Osteoblast (primary cell): ENCODE results near the gene ESAM. TPM values are rescaled to one million over a fixed set of nuclear protein-coding genes. Genes with fewer than 3 reads are reported as not detected.

Experiments
- DNase-seq: peaks from one replicate; pipeline ENCODE4 v3.0.0; 2011; ENCODE audit warnings: low spot score, mixed read lengths; ENCODE audit not compliant: insufficient read length; ENCODE audit errors: missing footprints
- H2AFZ ChIP-seq: 2 replicates; pipeline ENCODE4 v1.6.0; 2011; ENCODE audit warnings: mild to moderate bottlenecking, low read length
- H3K27ac ChIP-seq: 2 replicates; pipeline ENCODE4 v1.5.1; 2011; ENCODE audit warnings: mild to moderate bottlenecking, low read depth, low read length, moderate library complexity
- H3K27me3 ChIP-seq: 2 replicates; pipeline ENCODE4 v1.6.0; 2012; ENCODE audit warnings: mild to moderate bottlenecking, control low read depth, inconsistent platforms, low read length, moderate library complexity; ENCODE audit not compliant: insufficient read depth
- H3K36me3 ChIP-seq: 2 replicates; pipeline ENCODE4 v1.5.1; 2011; ENCODE audit warnings: mild to moderate bottlenecking, low read length, control low read depth, moderate library complexity; ENCODE audit not compliant: insufficient read depth
- H3K4me1 ChIP-seq: 2 replicates; pipeline ENCODE4 v1.5.1; 2011; ENCODE audit warnings: mild to moderate bottlenecking, low read length, control low read depth, moderate library complexity; ENCODE audit not compliant: insufficient read depth
- H3K4me2 ChIP-seq: 2 replicates; pipeline ENCODE4 v1.6.0; 2011; ENCODE audit warnings: mild to moderate bottlenecking, low read length; ENCODE audit not compliant: insufficient read depth
- H3K4me3 ChIP-seq: fragments of 200-600 bp; sonication (generic); 3 replicates; pipeline ENCODE4 v1.5.1; 2012; ENCODE audit warnings: mild to moderate bottlenecking, low read length, inconsistent platforms; ENCODE audit not compliant: insufficient read depth
- H3K79me2 ChIP-seq: 2 replicates; pipeline ENCODE4 v1.6.0; 2012; ENCODE audit warnings: mild to moderate bottlenecking, low read length, control low read depth, inconsistent platforms; ENCODE audit not compliant: insufficient read depth
- H3K9me3 ChIP-seq: 2 replicates; pipeline ENCODE4 v1.5.1; 2011; ENCODE audit warnings: low read depth, low read length, control low read depth
- H4K20me1 ChIP-seq: 2 replicates; pipeline ENCODE4 v1.6.0; 2012; ENCODE audit warnings: mild to moderate bottlenecking, low read length, control low read depth; ENCODE audit not compliant: insufficient read depth
- total RNA-seq: library from RNA; depleted of rRNA; stranded (reverse); fragments of >200 nt; gene quantifications from 2 replicates; pipeline ENCODE4 v1.2.3, GENCODE V29; 2012
- TF ChIP-seq, protein P1 (sequence below): IDR thresholded peaks from 2 replicates; pipeline ENCODE4 v1.5.1; 2011; ENCODE audit warnings: mild to moderate bottlenecking, low read depth, low read length, moderate library complexity; ENCODE audit errors: extremely low read depth

Gene ESAM
- total RNA-seq, 1 donor, result under 0.01 TPM

DNA sequence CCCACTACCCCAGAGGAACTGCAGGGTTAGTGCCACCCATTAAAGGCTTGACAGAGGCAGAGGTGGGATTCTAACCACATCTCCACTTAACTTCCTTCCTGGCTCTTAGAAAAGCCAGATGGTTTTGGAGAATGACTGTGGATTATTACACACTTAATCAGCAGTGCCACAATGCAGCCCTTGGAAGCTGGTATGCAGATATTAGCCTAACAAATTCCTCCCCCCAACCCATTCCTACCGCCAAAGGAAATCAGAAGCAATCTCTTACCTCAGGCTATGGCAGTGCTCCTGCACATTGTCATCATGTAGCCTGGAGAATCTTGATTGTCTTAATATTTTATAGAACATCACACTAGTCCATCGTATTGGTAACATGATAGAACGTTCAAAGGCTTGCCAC, 45.5 kb downstream of the ESAM start:
- H2AFZ ChIP-seq, result no peak overlapping the region
- DNase-seq, result no peak
- H3K36me3 ChIP-seq, result no peaks in the 10 kb centered on the region
- TF ChIP-seq, protein P1, sequence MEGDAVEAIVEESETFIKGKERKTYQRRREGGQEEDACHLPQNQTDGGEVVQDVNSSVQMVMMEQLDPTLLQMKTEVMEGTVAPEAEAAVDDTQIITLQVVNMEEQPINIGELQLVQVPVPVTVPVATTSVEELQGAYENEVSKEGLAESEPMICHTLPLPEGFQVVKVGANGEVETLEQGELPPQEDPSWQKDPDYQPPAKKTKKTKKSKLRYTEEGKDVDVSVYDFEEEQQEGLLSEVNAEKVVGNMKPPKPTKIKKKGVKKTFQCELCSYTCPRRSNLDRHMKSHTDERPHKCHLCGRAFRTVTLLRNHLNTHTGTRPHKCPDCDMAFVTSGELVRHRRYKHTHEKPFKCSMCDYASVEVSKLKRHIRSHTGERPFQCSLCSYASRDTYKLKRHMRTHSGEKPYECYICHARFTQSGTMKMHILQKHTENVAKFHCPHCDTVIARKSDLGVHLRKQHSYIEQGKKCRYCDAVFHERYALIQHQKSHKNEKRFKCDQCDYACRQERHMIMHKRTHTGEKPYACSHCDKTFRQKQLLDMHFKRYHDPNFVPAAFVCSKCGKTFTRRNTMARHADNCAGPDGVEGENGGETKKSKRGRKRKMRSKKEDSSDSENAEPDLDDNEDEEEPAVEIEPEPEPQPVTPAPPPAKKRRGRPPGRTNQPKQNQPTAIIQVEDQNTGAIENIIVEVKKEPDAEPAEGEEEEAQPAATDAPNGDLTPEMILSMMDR, result no peak
- H3K4me3 ChIP-seq, result no peak overlapping the region
- no peaks in the 10 kb centered on the region for H3K79me2 ChIP-seq
- H3K4me2 ChIP-seq, result no peak overlapping the region
- H4K20me1 ChIP-seq, result no peaks in the 10 kb centered on the region
- H3K9me3 ChIP-seq, result no peaks in the 10 kb centered on the region
- no peak overlapping the region for H3K27ac ChIP-seq
- peaks cover 9% of the 10 kb centered on the region for H3K4me1 ChIP-seq
- peaks cover 56% of the 10 kb centered on the region for H3K27me3 ChIP-seq

DNA sequence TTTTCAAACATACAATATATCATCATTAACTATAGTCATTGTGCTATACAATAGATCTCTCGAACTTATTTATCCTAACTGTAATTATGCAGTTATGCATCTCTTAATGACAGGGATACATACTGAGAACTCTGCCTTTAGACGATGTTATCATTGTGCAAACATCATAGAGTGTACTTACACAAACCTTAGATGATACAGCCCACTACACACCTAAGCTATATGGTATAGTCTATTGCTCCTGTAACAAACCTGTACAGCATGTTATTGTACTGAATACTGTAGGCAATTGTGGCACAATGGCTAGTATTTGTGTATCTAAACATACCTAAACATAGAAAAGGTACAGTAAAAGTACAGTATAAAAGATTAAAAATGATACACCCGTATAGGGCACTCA, 49.7 kb downstream of the ESAM start:
- H3K9me3 ChIP-seq, result no peaks in the 10 kb centered on the region
- H3K27ac ChIP-seq, result no peak overlapping the region
- no peak overlapping the region for H3K4me3 ChIP-seq
- H3K4me1 ChIP-seq, result peaks cover under 1% of the 10 kb centered on the region
- TF ChIP-seq, protein P1, result no peak
- no peak overlapping the region for H2AFZ ChIP-seq
- no peak overlapping the region for H3K4me2 ChIP-seq
- H4K20me1 ChIP-seq, result no peaks in the 10 kb centered on the region
- H3K79me2 ChIP-seq, result no peaks in the 10 kb centered on the region
- peaks cover 17% of the 10 kb centered on the region for H3K27me3 ChIP-seq
- H3K36me3 ChIP-seq, result no peaks in the 10 kb centered on the region
- DNase-seq, result no peak

DNA sequence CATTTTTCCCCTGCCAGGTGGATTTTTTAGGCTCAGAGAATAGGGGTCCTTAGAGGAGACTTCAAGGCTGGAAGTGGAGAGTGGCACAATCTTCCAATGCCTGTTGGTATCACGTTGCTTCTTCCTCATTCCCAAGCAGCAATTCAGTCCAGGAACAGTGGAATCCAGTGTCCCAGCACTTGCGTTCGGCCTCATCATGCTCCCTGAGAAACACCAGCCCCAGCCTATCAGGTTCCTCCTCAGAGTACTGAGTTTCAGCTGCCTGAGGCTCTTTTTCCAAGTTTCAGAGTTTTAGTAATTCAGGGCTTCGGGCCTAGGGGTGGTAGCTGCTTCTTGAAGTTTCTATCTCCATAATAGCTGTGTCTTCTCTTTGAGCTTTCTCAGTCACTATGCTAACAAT, 54.3 kb downstream of the ESAM start:
- H3K4me1 ChIP-seq, result no peaks in the 10 kb centered on the region
- no peaks in the 10 kb centered on the region for H3K9me3 ChIP-seq
- H3K36me3 ChIP-seq, result no peaks in the 10 kb centered on the region
- TF ChIP-seq, protein P1, result no peak
- peaks cover 6% of the 10 kb centered on the region for H3K27me3 ChIP-seq
- H3K79me2 ChIP-seq, result no peaks in the 10 kb centered on the region
- no peak for DNase-seq
- H3K4me3 ChIP-seq, result no peak overlapping the region
- no peak overlapping the region for H3K27ac ChIP-seq
- no peaks in the 10 kb centered on the region for H4K20me1 ChIP-seq
- H3K4me2 ChIP-seq, result no peak overlapping the region
- H2AFZ ChIP-seq, result no peak overlapping the region

Other genes with a start within 250 kb of the ESAM start
- gene OR8B12, start 218.6 kb downstream of the ESAM start, total RNA-seq, result not detected in 2 replicates
- gene OR8A1, start 192.3 kb downstream of the ESAM start, total RNA-seq, result not detected in 2 replicates
- gene PANX3, start 150.9 kb downstream of the ESAM start, total RNA-seq, result not detected in 2 replicates
- gene TBRG1, start 139.4 kb downstream of the ESAM start, total RNA-seq, result 37.7 and 40.2 TPM in 2 replicates
- 10.5 and 11.5 TPM in 2 replicates for gene SIAE, start 88.6 kb downstream of the ESAM start, total RNA-seq
- 8.0 and 8.8 TPM in 2 replicates for gene SPA17, start 88.4 kb downstream of the ESAM start, total RNA-seq
- gene NRGN, start 22.3 kb downstream of the ESAM start, total RNA-seq, result under 0.01 TPM in 1 of 2 replicates, not detected in the other
- gene VSIG2, start 10.0 kb downstream of the ESAM start, total RNA-seq, result not detected in 2 replicates
- gene MSANTD2, start 38.1 kb upstream of the ESAM start, total RNA-seq, result 10.6 and 10.9 TPM in 2 replicates
- 12.7 and 18.1 TPM in 2 replicates for gene ROBO3, start 103.1 kb upstream of the ESAM start, total RNA-seq
- gene ROBO4, start 135.6 kb upstream of the ESAM start, total RNA-seq, result 0.36 and 0.59 TPM in 2 replicates
- gene HEPN1, start 157.0 kb upstream of the ESAM start, total RNA-seq, result under 0.01 TPM in 1 of 2 replicates, not detected in the other
- gene HEPACAM, start 173.8 kb upstream of the ESAM start, total RNA-seq, result under 0.01 TPM in 1 of 2 replicates, not detected in the other
- 2.1 and 2.2 TPM in 2 replicates for gene CCDC15, start 191.9 kb upstream of the ESAM start, total RNA-seq